ENCODE measurements around the gene HMGCL. TPM values are rescaled to one million over a fixed set of nuclear protein-coding genes. Genes with fewer than 3 reads are reported as not detected.

HMGCL gene
- total and polyA plus RNA-seq, 2 of the 13 experiments (the other 11 are each of a cell fraction or from before 2014, with no cell fraction given) = 21.3 to 41.4 TPM

DNA sequence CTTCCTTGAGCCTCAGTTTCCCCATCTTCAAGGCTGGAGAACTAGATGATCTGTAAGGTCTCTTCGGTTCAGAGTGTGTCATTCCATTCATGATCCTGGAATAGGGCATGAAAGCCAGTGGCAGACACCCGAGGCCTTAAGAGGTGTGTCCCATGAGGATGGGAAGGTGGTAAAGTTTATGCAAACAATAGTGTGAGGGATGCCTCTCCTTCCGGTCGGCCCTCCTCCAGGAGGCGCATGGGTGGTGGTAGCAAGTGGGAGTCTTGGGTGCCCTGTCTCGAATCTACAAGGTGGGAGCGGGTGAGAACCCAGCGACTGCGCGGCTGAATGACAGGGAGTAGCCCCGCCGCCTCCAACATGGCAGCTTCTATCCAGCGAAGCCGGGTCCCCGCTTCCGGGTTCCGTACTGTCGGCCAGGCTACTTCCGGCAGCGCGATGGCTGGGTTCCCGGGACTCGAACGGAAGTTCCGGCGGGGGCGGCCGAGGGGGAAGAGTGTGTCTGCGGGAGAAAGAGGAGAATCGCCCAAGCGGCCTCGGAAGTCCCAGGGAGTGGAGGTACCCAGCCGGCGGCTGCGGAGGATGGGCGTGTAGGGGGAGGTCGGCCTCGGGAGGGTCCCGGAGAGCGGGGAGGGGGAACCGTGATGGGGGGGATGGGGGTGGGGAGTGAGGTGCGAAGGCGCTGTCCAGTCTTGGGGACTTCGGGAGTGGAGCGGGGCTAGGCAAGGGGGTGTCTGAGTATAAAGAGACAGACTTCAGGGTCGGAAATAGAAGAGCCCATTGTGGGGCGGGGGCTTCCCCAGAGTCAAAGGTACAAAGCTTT lies 34.3 kb downstream of the HMGCL start, which contains the start of gene LYPLA2:
LYPLA2 (plus strand) TSS at position 450 of the 820 bp plus-strand sequence. CDS start 1,538 bp downstream, outside the sequence.
- FAIRE-seq (no peak), ATAC-seq (peak; percentile 86), DNase-seq (ENCODE audit: low spot score) (peak; percentile 85)
- peak within 1 kb of the TSS; percentile 88 to 98 (median 97) for H3K4me3 ChIP-seq (replicated peaks in 1 of 3; ENCODE audit: insufficient read depth in 1 of 3, low read depth in 2 of 3, low read length in 3 of 3)
- H3K4me1 ChIP-seq (ENCODE audit: insufficient read depth, low read length) = peaks cover 34% of the 10 kb centered on the region
- POLR2A ChIA-PET = interaction anchor here (0.7 to 4.5 kb wide), 10 partner anchors 10 to 231 kb away, joined by 3 to 101 read pairs (median 6); partner anchors contain the start of genes ELOA, GALE, HMGCL and PITHD1
- no peaks in the 10 kb centered on the region; a peak in 1 of 5 replicates for H3K27me3 ChIP-seq (ENCODE audit: control insufficient read depth in 1 of 2, insufficient read depth in 2 of 2, low read length in 2 of 2)
- BruUV-seq (replicated peaks) = no TSS peak
- no peak within 1 kb of the TSS for H2AFZ ChIP-seq (ENCODE audit: low read length)
- H3K9me3 ChIP-seq (ENCODE audit: low read length) = no peaks in the 10 kb centered on the region
- WGBS (ENCODE audit: low lambda C conversion rate) = 1% methylated on average over 37 of the region's 47 CpGs
- CTCF ChIA-PET (ENCODE audit: low intra/inter-chr PET ratio, low total read pairs) = no interaction called here
- H3K4me2 ChIP-seq (ENCODE audit: low read depth, low read length) = peak within 1 kb of the TSS; percentile 99
- peaks cover 4% of the 10 kb centered on the region; the same call in 1 of the 2 replicates for H4K20me1 ChIP-seq (ENCODE audit: insufficient read depth, low read length)
- peaks cover 20 to 45% of the 10 kb centered on the region in 2 experiments for H3K36me3 ChIP-seq (replicated peaks in 1 of 2; ENCODE audit: control insufficient read depth in 1 of 2, insufficient read depth in 2 of 2, low read length in 2 of 2)
- H3K9ac ChIP-seq (ENCODE audit: insufficient read depth, low read depth, low read length) = peak within 1 kb of the TSS; percentile 88
- H3K27ac ChIP-seq (ENCODE audit: extremely low read length, insufficient read depth, low read length) = peak within 1 kb of the TSS; percentile 69
- intact Hi-C loops (cut with micrococcal nuclease; ENCODE audit: unreplicated experiment) (loop anchor here (1.0 kb wide), 1 partner anchor 9 kb away; the partner anchor contains the start of gene GALE), in situ Hi-C loops (cut with HindIII; ENCODE audit: extremely low pct_ligation_motif_present, low pct_unique_long_range_greater_than_20kb) (no loop called here)
- peaks cover 22% of the 10 kb centered on the region for H3K79me2 ChIP-seq (ENCODE audit: insufficient read depth, low read length)
- TF ChIP-seq TBX2 (CRISPR knock-in tag; IDR thresholded peaks at IDR 0.05; ENCODE audit: borderline replicate concordance) = peak; percentile 53; the same call in 1 of the 2 replicates
- no peak for TF ChIP-seq JUN (CRISPR knock-in tag; IDR thresholded peaks at IDR 0.05)
- TF ChIP-seq, protein P1, sequence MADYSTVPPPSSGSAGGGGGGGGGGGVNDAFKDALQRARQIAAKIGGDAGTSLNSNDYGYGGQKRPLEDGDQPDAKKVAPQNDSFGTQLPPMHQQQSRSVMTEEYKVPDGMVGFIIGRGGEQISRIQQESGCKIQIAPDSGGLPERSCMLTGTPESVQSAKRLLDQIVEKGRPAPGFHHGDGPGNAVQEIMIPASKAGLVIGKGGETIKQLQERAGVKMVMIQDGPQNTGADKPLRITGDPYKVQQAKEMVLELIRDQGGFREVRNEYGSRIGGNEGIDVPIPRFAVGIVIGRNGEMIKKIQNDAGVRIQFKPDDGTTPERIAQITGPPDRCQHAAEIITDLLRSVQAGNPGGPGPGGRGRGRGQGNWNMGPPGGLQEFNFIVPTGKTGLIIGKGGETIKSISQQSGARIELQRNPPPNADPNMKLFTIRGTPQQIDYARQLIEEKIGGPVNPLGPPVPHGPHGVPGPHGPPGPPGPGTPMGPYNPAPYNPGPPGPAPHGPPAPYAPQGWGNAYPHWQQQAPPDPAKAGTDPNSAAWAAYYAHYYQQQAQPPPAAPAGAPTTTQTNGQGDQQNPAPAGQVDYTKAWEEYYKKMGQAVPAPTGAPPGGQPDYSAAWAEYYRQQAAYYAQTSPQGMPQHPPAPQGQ (CRISPR knock-in tag; IDR thresholded peaks at IDR 0.05; ENCODE audit: borderline replicate concordance) = no peak
- no peak for TF ChIP-seq DNMT1 (CRISPR knock-in tag; IDR thresholded peaks at IDR 0.05)
- TF ChIP-seq ARNT2 (CRISPR knock-in tag; IDR thresholded peaks at IDR 0.05; ENCODE audit: low read depth) = no peak
- peak; percentile 83 for TF ChIP-seq POLR2G (IDR thresholded peaks at IDR 0.05; ENCODE audit: low read depth, low read length)
- TF ChIP-seq CBX2 (IDR thresholded peaks at IDR 0.05; ENCODE audit: low read depth, low read length) = no peak
- TF ChIP-seq CBX2 (CRISPR knock-in tag; IDR thresholded peaks at IDR 0.05; ENCODE audit: low read depth) = no peak
- TF ChIP-seq KLF11 (CRISPR knock-in tag; IDR thresholded peaks at IDR 0.05) = peak; percentile 56; the same call in 1 of the 2 replicates
- TF ChIP-seq, protein P2, sequence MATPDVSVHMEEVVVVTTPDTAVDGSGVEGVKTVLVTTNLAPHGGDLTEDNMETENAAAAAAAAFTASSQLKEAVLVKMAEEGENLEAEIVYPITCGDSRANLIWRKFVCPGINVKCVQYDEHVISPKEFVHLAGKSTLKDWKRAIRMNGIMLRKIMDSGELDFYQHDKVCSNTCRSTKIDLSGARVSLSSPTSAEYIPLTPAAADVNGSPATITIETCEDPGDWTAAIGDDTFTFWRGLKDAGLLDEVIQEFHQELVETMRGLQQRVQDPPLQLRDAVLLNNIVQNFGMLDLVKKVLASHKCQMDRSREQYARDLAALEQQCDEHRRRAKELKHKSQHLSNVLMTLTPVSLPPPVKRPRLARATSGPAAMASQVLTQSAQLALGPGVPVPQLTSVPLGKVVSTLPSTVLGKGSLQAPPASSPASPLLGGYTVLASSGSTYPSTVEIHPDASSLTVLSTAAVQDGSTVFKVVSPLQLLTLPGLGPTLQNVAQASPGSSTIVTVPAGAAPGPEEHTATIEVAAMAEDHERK (CRISPR knock-in tag; IDR thresholded peaks at IDR 0.05; ENCODE audit: low read depth) = no peak
- peak; percentile 29; the same call in 1 of the 2 replicates for TF ChIP-seq DMAP1 (CRISPR knock-in tag; IDR thresholded peaks at IDR 0.05)
- TF ChIP-seq SSRP1 (CRISPR knock-in tag; IDR thresholded peaks at IDR 0.05) = no peak
- TF ChIP-seq, protein P3, sequence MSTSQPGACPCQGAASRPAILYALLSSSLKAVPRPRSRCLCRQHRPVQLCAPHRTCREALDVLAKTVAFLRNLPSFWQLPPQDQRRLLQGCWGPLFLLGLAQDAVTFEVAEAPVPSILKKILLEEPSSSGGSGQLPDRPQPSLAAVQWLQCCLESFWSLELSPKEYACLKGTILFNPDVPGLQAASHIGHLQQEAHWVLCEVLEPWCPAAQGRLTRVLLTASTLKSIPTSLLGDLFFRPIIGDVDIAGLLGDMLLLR (CRISPR knock-in tag; IDR thresholded peaks at IDR 0.05) = no peak
- TF ChIP-seq, protein P4, sequence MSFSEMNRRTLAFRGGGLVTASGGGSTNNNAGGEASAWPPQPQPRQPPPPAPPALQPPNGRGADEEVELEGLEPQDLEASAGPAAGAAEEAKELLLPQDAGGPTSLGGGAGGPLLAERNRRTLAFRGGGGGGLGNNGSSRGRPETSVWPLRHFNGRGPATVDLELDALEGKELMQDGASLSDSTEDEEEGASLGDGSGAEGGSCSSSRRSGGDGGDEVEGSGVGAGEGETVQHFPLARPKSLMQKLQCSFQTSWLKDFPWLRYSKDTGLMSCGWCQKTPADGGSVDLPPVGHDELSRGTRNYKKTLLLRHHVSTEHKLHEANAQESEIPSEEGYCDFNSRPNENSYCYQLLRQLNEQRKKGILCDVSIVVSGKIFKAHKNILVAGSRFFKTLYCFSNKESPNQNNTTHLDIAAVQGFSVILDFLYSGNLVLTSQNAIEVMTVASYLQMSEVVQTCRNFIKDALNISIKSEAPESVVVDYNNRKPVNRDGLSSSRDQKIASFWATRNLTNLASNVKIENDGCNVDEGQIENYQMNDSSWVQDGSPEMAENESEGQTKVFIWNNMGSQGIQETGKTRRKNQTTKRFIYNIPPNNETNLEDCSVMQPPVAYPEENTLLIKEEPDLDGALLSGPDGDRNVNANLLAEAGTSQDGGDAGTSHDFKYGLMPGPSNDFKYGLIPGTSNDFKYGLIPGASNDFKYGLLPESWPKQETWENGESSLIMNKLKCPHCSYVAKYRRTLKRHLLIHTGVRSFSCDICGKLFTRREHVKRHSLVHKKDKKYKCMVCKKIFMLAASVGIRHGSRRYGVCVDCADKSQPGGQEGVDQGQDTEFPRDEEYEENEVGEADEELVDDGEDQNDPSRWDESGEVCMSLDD (CRISPR knock-in tag; IDR thresholded peaks at IDR 0.05; ENCODE audit: borderline replicate concordance) = no peak
- TF ChIP-seq MED13 (CRISPR knock-in tag; IDR thresholded peaks at IDR 0.05) = no peak
- TF ChIP-seq SALL1 (CRISPR knock-in tag; IDR thresholded peaks at IDR 0.05) = peak; percentile 60; the same call in 1 of the 2 replicates
- no peak for TF ChIP-seq HNRNPH1 (optimal IDR thresholded peaks at IDR 0.05; ENCODE audit: low read depth, low read length)
